Activated naive CD8-positive, alpha-beta T cell treated with anti-CD3 and anti-CD28 coated beads, Interleukin-2, amount 10 ng/mL, durations not matched to agents 7 days and 5 days (primary cell): ENCODE results near the gene NEDD4L. TPM values are rescaled to one million over a fixed set of nuclear protein-coding genes. Genes with fewer than 3 reads are reported as not detected.
"Not testable (repeated sequence)": the region's sequence is repeated elsewhere in the genome, so short reads cannot be mapped to it uniquely, and the experiment has no call there.

ENCODE experiments used
- ATAC-seq: fragments of 150-1000 bp; cut with Tn5 transposase; one replicate; pipeline ENCODE4 v1.10.0; 2021; ENCODE audit warnings: low read depth, moderate library complexity
- POLR2A ChIA-PET: fragments of 350-600 bp; sonication (Branson Sonifier 250); formaldehyde crosslinking; loops from one replicate; lab custom pipeline; 2021; ENCODE audit warnings: antibody characterized with exemption; lab: Charles Lee
- DNase-seq: peaks from one replicate; pipeline ENCODE4 v3.0.0; 2021
- H3K27ac Mint-ChIP-seq: one replicate; pipeline ENCODE4 v1.8.0; 2022; ENCODE audit warnings: mild to moderate bottlenecking, mixed read lengths
- H3K27me3 Mint-ChIP-seq: one replicate; pipeline ENCODE4 v1.8.0; 2022; ENCODE audit warnings: mild to moderate bottlenecking, moderate library complexity, mixed read lengths
- H3K36me3 Mint-ChIP-seq: one replicate; pipeline ENCODE4 v1.8.0; 2021; ENCODE audit warnings: mild to moderate bottlenecking, mixed read lengths
- H3K4me1 Mint-ChIP-seq: one replicate; pipeline ENCODE4 v1.8.0; 2021; ENCODE audit warnings: mixed read lengths
- H3K4me3 Mint-ChIP-seq: one replicate; pipeline ENCODE4 v1.8.0; 2022; ENCODE audit warnings: mild to moderate bottlenecking, moderate library complexity, mixed read lengths
- H3K9me3 Mint-ChIP-seq: one replicate; pipeline ENCODE4 v1.8.0; 2021; ENCODE audit warnings: mixed read lengths
- total RNA-seq, 2 experiments: library from RNA; stranded (reverse); gene quantifications; one replicate each; pipeline ENCODE4 v1.2.3, GENCODE V29; 2021

Gene NEDD4L
- 1 to 10 TPM; 4.4 to 7.4 TPM for total RNA-seq

DNA sequence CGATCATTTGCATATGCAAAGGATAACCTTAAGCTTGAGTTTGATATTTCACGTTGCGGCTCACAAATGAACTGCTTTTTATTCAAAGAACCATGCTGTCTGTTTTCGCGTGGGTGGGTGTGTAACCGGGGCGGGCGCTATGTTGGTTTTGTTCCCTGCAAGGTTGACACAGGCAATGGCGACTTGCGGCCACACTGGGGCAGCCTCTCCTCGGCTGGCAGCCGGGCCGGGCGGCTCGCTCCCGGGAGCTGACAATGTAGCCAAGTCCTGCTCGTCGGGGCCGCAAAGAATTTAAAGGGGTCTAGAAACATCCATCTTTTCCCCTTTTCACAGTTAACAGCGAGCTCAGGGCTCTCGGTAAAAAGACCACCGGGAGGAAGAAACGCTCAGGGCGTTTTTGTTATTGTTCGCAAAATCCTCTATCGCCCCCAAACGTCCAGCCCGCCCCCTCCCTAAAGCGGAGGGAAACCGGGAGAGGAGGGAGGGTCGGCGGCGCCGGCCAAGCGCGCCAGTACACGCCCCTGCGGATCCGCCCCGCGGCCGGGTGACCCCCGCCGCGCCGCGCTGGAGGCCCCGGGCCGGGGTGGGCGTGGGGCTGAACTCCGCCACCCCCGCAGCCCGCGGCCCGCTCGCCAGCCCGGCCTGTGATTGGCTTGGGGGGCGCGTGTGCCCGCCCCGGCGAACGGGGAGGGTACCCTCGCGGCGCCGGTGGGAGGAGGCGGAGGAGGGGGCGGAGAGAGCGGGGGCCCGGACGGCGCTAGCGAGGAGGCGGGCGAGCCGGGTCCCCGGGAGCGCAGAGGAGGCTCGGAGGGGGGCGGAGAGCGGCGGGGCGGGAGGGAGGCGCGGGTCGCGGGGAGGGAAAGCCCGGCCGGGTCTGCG, at the start of gene NEDD4L:
Gene NEDD4L, plus strand, starts transcription at position 736 of the 879 bp plus-strand sequence. CDS start 435 bp downstream, outside the sequence.
- Mint-ChIP-seq H3K4me1 (peaks cover 27% of the 10 kb centered on the region), H3K36me3 (no peaks in the 10 kb centered on the region), H3K27ac (peak within 1 kb of the TSS; percentile 56), H3K27me3 (peaks cover 27% of the 10 kb centered on the region), H3K9me3 (no peaks in the 10 kb centered on the region), H3K4me3 (peak within 1 kb of the TSS; percentile 94)
- peak; percentile 80 for DNase-seq
- ATAC-seq: peak; percentile 75
- POLR2A ChIA-PET: no interaction called here

DNA sequence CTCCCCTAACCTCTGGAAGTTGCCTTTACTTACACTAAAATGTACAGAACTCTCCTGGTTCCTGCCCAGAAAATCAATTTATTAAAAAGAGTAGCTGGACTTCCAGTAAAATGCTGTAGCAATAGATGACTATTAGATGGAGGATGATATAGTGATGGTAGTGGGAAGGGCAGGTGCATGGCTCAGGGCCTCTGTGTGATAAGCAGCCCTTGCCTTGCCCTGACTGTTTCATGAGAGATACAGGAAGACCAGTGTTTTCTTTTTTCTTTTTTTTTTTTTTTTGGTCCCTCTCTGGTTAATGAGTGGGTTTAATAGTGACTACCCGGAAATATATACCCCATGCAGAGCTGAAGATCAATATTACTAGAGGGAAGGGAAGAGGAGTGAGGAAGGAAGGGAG, 48.7 kb upstream of the NEDD4L start:
- POLR2A ChIA-PET: no interaction called here
- DNase-seq (no peak), ATAC-seq (no peak)
- H3K27ac Mint-ChIP-seq: no peak overlapping the region
- H3K4me1 Mint-ChIP-seq: peaks cover 2% of the 10 kb centered on the region
- H3K27me3 Mint-ChIP-seq: peaks cover 14% of the 10 kb centered on the region
- no peaks in the 10 kb centered on the region for H3K9me3 Mint-ChIP-seq
- no peak overlapping the region for H3K4me3 Mint-ChIP-seq
- no peaks in the 10 kb centered on the region for H3K36me3 Mint-ChIP-seq

DNA sequence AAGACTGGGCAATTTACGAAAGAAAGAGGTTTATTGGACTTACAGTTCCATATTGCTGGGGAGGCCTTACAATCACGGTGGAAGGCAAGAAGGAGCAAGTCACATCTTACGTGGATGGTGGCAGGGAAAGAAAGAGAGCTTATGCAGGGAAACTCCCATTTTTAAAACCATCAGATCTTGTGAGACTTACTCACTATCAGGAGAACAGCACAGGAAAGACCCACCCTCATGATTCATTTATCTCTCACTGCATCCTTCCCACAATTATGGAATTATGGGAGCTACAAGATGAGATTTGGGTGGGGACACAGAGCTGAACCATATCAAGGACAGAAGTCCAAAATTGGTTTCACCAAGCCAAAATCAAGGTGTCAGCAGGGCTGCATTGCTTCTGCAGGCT, 47.1 kb upstream of the NEDD4L start:
- H3K4me3 Mint-ChIP-seq, H3K4me1 Mint-ChIP-seq, DNase-seq, POLR2A ChIA-PET, H3K9me3 Mint-ChIP-seq, H3K36me3 Mint-ChIP-seq, ATAC-seq, H3K27ac Mint-ChIP-seq: not testable (repeated sequence)
- H3K27me3 Mint-ChIP-seq: peaks cover 17% of the 10 kb centered on the region

GRCh38 chr18:57997820-57998219, 46.2 kb upstream of the NEDD4L start:
- Mint-ChIP-seq H3K27ac (no peak overlapping the region), H3K4me1 (peaks cover 2% of the 10 kb centered on the region), H3K4me3 (no peak overlapping the region), H3K36me3 (no peaks in the 10 kb centered on the region), H3K9me3 (no peaks in the 10 kb centered on the region), H3K27me3 (peaks cover 25% of the 10 kb centered on the region)
- ATAC-seq (no peak), DNase-seq (no peak)
- POLR2A ChIA-PET: no interaction called here

- ATAC-seq (no peak), DNase-seq (no peak)
- Mint-ChIP-seq H3K4me1 (peaks cover 2% of the 10 kb centered on the region), H3K27ac (no peak overlapping the region), H3K4me3 (no peak overlapping the region), H3K36me3 (no peaks in the 10 kb centered on the region), H3K27me3 (peaks cover 28% of the 10 kb centered on the region), H3K9me3 (no peaks in the 10 kb centered on the region)
- POLR2A ChIA-PET: no interaction called here
These were observed 45.6 kb upstream of the NEDD4L start for GRCh38 chr18:57998461-57998860.

GRCh38 chr18:58004317-58004716, 39.7 kb upstream of the NEDD4L start:
- DNase-seq (no peak), ATAC-seq (no peak)
- Mint-ChIP-seq H3K4me3 (no peak overlapping the region), H3K4me1 (no peaks in the 10 kb centered on the region), H3K27me3 (peaks cover 32% of the 10 kb centered on the region), H3K9me3 (no peaks in the 10 kb centered on the region), H3K27ac (no peak overlapping the region), H3K36me3 (no peaks in the 10 kb centered on the region)
- POLR2A ChIA-PET: no interaction called here

DNA sequence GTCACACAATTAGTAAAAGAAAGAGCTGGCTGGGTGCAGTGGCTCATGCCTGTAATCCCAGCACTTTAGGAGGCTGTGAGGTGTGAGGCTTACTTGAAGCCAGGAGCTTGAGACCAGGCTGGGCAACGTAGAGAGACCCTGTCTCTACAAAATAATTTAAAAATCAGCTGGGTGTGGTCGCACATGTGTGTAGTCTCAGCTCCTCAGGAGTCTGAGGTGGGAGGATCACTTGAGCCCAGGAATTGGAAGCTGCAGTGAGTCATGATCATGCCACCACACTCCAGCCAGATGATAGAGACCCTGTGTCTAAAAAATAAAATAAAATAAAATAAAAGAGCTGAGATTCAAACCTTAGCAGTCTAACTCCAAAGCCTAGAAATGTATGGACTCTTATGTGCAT, 39.0 kb upstream of the NEDD4L start:
- H3K4me3 Mint-ChIP-seq: no peak overlapping the region
- no peaks in the 10 kb centered on the region for H3K4me1 Mint-ChIP-seq
- ATAC-seq: no peak
- peaks cover 32% of the 10 kb centered on the region for H3K27me3 Mint-ChIP-seq
- H3K9me3 Mint-ChIP-seq: no peaks in the 10 kb centered on the region
- H3K36me3 Mint-ChIP-seq: no peaks in the 10 kb centered on the region
- no peak for DNase-seq
- no peak overlapping the region for H3K27ac Mint-ChIP-seq
- POLR2A ChIA-PET: no interaction called here

- Mint-ChIP-seq H3K4me3 (no peak overlapping the region), H3K27ac (no peak overlapping the region), H3K4me1 (no peaks in the 10 kb centered on the region), H3K36me3 (no peaks in the 10 kb centered on the region), H3K27me3 (peaks cover 28% of the 10 kb centered on the region), H3K9me3 (no peaks in the 10 kb centered on the region)
- no peak for ATAC-seq
- POLR2A ChIA-PET: no interaction called here
- DNase-seq: no peak
These were observed 38.0 kb upstream of the NEDD4L start for GRCh38 chr18:58005885-58006523.

GRCh38 chr18:58009166-58009565, 34.9 kb upstream of the NEDD4L start:
- H3K27ac Mint-ChIP-seq: no peak overlapping the region
- no peaks in the 10 kb centered on the region for H3K9me3 Mint-ChIP-seq
- POLR2A ChIA-PET: no interaction called here
- no peaks in the 10 kb centered on the region for H3K4me1 Mint-ChIP-seq
- peaks cover 13% of the 10 kb centered on the region for H3K27me3 Mint-ChIP-seq
- H3K4me3 Mint-ChIP-seq: no peak overlapping the region
- DNase-seq (no peak), ATAC-seq (no peak)
- H3K36me3 Mint-ChIP-seq: no peaks in the 10 kb centered on the region

- DNase-seq (no peak), ATAC-seq (no peak)
- Mint-ChIP-seq H3K4me3 (no peak overlapping the region), H3K4me1 (no peaks in the 10 kb centered on the region), H3K9me3 (no peaks in the 10 kb centered on the region), H3K27ac (no peak overlapping the region), H3K27me3 (peaks cover 16% of the 10 kb centered on the region), H3K36me3 (no peaks in the 10 kb centered on the region)
- POLR2A ChIA-PET: no interaction called here
These were observed 33.8 kb upstream of the NEDD4L start for GRCh38 chr18:58010265-58010664.

DNA sequence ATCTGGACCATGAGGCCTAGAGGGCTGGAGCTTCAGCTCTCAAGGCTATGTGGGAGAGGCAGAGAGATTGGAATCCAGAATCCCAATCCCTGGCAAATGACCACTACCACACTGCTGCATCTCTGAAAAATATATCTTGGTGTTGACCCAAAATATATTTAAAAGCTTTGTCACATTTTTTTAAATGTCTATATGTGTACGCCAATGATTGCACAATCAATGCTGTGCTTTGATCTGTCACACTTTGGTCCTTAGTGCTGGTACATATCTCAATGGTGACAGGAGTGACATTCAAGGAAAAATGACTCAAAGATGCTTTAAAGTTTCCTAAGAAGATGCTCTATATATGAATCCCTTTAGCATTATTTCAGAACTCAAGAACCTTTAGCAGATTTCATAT, 31.7 kb upstream of the NEDD4L start:
- ATAC-seq (no peak), DNase-seq (no peak)
- Mint-ChIP-seq H3K27me3 (peaks cover 11% of the 10 kb centered on the region), H3K4me1 (no peaks in the 10 kb centered on the region), H3K27ac (no peak overlapping the region), H3K9me3 (peaks cover 4% of the 10 kb centered on the region), H3K36me3 (no peaks in the 10 kb centered on the region), H3K4me3 (no peak overlapping the region)
- POLR2A ChIA-PET: no interaction called here

DNA sequence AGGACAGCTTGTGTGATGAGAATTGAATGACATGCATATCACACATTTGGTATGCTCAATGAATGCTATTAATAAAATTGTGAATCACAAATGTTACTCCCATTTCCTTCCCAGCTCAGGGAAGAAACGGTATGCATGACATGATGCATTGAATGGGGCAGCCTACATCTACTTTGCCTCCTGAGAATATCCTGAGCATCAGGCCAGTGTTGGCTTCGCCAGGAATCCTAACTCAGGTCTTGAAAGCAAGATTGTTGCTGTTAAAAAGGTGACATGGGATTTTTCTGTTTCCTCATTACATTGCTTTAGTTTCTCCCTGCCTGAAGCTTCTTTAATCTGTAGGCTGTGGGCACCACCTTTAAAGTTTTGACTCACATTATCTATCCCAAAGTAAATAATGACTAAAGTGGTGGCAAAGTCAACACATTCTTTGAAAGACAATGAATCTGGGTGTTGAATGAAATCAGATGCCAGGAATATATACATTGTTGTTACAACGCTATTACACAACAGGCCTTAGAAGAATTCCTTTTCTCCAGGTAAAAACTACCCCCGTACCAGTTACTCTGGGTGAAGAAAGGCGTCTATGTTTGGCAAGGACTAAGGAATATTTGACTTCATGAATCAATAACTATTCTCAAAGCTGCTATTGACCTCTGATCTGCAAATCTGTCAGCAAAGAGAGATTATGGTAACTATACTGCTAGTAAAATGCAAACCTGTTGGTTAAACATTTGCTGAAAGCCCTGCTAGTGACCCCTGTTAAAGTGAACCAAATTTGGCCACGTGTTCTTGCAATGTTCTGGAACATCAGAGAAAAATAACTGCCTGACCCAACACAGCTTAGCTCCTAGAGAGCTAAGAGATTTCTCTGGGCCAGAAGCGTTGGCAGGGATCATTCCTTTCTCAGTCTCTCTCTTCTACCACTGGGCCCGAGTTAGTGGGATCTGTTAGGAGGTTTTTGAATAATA, 30.5 kb upstream of the NEDD4L start:
- DNase-seq (no peak), ATAC-seq (no peak)
- H3K9me3 Mint-ChIP-seq: peaks cover 4% of the 10 kb centered on the region
- H3K27ac Mint-ChIP-seq: no peak overlapping the region
- no peaks in the 10 kb centered on the region for H3K36me3 Mint-ChIP-seq
- H3K4me3 Mint-ChIP-seq: no peak overlapping the region
- H3K27me3 Mint-ChIP-seq: peaks cover 11% of the 10 kb centered on the region
- POLR2A ChIA-PET: no interaction called here
- H3K4me1 Mint-ChIP-seq: no peaks in the 10 kb centered on the region

DNA sequence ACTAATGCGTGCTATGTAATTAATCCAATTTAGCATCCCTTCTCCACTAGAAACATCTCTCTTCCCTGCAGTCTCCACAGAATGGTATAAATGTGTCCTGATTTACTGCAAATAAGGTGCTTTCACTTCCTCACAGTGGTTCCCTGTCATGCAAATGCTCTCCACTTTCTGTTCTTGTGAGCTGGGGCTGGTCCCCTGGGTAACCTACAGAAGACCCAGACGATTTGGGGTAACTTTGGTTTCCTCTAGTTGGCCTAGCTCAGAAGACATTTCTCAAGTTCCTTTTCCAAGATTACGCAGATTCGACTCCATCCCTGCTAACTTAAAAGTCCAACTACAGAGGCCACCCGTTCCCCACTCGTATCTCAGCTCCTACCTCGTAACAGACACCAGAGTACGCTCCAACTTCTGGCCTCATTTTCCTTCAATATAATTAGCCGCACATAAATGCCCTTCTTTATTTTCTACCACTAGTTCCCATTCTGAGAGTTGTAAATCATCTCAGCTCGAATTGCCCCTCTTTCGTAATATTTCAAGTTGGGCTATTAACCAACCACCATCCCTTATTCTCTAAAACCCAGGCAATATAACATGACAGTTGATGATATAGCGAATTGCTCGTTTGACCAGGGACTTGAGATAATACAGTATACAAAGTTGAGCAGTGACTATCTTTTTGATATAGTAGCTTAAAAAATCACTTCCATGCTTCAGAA, 28.8 kb upstream of the NEDD4L start:
- DNase-seq (no peak), ATAC-seq (no peak)
- no peaks in the 10 kb centered on the region for H3K36me3 Mint-ChIP-seq
- H3K9me3 Mint-ChIP-seq: peaks cover 4% of the 10 kb centered on the region
- no peaks in the 10 kb centered on the region for H3K4me1 Mint-ChIP-seq
- POLR2A ChIA-PET: no interaction called here
- no peak overlapping the region for H3K4me3 Mint-ChIP-seq
- H3K27ac Mint-ChIP-seq: no peak overlapping the region
- peaks cover 11% of the 10 kb centered on the region for H3K27me3 Mint-ChIP-seq
